Naive B cell (primary cell): ENCODE measurements around the gene RFESD. TPM values are rescaled to one million over a fixed set of nuclear protein-coding genes. Genes with fewer than 3 reads are reported as not detected.
A peak's percentile ranks its signal among the peaks of the same experiment; 100 is the strongest.

Experiments
- ATAC-seq, 2 donors: fragments of 150-1000 bp; cut with Tn5 transposase; 2 replicates each; pipeline ENCODE4 v1.10.0; 2021; ENCODE audit warnings: low read depth in 2 of 2, mild to moderate bottlenecking in 2 of 2, moderate library complexity in 2 of 2
- DNase-seq: peaks from one replicate; pipeline ENCODE4 v3.0.0; 2022
- H3K27ac Mint-ChIP-seq, 6 donors: one replicate each; pipeline ENCODE4 v1.8.0; 2020 to 2022; ENCODE audit warnings: mild to moderate bottlenecking in 6 of 6, mixed read lengths in 6 of 6, moderate library complexity in 5 of 6, inconsistent platforms in 2 of 6
- H3K27me3 Mint-ChIP-seq, 3 donors: one replicate each; pipeline ENCODE4 v1.8.0; 2021 to 2022; ENCODE audit warnings: mixed read lengths in 3 of 3, mild to moderate bottlenecking in 1 of 3
- H3K36me3 Mint-ChIP-seq, 2 donors: one replicate each; pipeline ENCODE4 v1.8.0; 2020 to 2022; ENCODE audit warnings: mixed read lengths in 2 of 2, inconsistent platforms in 1 of 2, mild to moderate bottlenecking in 1 of 2
- H3K4me1 Mint-ChIP-seq, 3 donors: one replicate each; pipeline ENCODE4 v1.8.0; 2020 to 2022; ENCODE audit warnings: mixed read lengths in 3 of 3, inconsistent platforms in 1 of 3, mild to moderate bottlenecking in 1 of 3, moderate library complexity in 1 of 3
- H3K4me3 Mint-ChIP-seq, 8 donors: one replicate each; pipeline ENCODE4 v1.8.0; 2020 to 2022; ENCODE audit warnings: mild to moderate bottlenecking in 8 of 8, mixed read lengths in 8 of 8, moderate library complexity in 8 of 8, inconsistent platforms in 2 of 8
- H3K9me3 Mint-ChIP-seq, 7 donors: one replicate each; pipeline ENCODE4 v1.8.0; 2020 to 2022; ENCODE audit warnings: mixed read lengths in 7 of 7, mild to moderate bottlenecking in 5 of 7, inconsistent platforms in 2 of 7, moderate library complexity in 1 of 7
- polyA plus RNA-seq, 6 donors: library from polyadenylated mRNA; unstranded; fragments of 300-500 nt; fragmentation: Illumina TruSeq; gene quantifications; one replicate each; pipeline ENCODE4 v1.2.3, GENCODE V29; 2021; ENCODE audit warnings: low read depth in 6 of 6

The RFESD gene
- polyA plus RNA-seq, result 1 to 10 TPM in 5 of 6 donors, not detected in 1; 3.9 to 5.9 (median 5.5) TPM

GRCh38 chr5:95646569-95647431 is at the start of gene RFESD:
Gene RFESD (plus strand): TSS chr5:95646777. CDS start chr5:95652272, 5,495 bp downstream.
- DNase-seq (peak; percentile 95), ATAC-seq (peak; percentile 92)
- no peaks in the 10 kb centered on the region for H3K36me3 Mint-ChIP-seq
- H3K27me3 Mint-ChIP-seq, result no peaks in the 10 kb centered on the region
- peak within 1 kb of the TSS; percentile 80 to 94 (median 92) for H3K4me3 Mint-ChIP-seq
- no peaks in the 10 kb centered on the region for H3K9me3 Mint-ChIP-seq
- H3K27ac Mint-ChIP-seq, result peak within 1 kb of the TSS; percentile 83 to 97 (median 94)
- peaks cover 6 to 18% (median 8%) of the 10 kb centered on the region in 3 donors for H3K4me1 Mint-ChIP-seq

GRCh38 chr5:95599252-95599651 is 47.3 kb upstream of the RFESD start:
- H3K4me3 Mint-ChIP-seq, result no peak overlapping the region
- no peaks in the 10 kb centered on the region for H3K9me3 Mint-ChIP-seq
- H3K4me1 Mint-ChIP-seq, result no peaks in the 10 kb centered on the region
- ATAC-seq (no peak), DNase-seq (no peak)
- peaks cover 0 to 7% of the 10 kb centered on the region in 2 donors for H3K36me3 Mint-ChIP-seq
- H3K27ac Mint-ChIP-seq, result peak overlapping the region in 3 of 6 donors; percentile 25 to 69 (median 28)
- no peaks in the 10 kb centered on the region for H3K27me3 Mint-ChIP-seq

- H3K4me3 Mint-ChIP-seq, result no peak overlapping the region
- no peak for ATAC-seq
- no peak for DNase-seq
- no peaks in the 10 kb centered on the region for H3K9me3 Mint-ChIP-seq
- no peak overlapping the region for H3K27ac Mint-ChIP-seq
- peaks cover 0 to 9% of the 10 kb centered on the region in 2 donors for H3K36me3 Mint-ChIP-seq
- H3K27me3 Mint-ChIP-seq, result no peaks in the 10 kb centered on the region
- no peaks in the 10 kb centered on the region for H3K4me1 Mint-ChIP-seq
These were observed 46.0 kb upstream of the RFESD start for GRCh38 chr5:95600557-95600956.

- Mint-ChIP-seq H3K27ac (no peak overlapping the region), H3K9me3 (no peaks in the 10 kb centered on the region), H3K27me3 (no peaks in the 10 kb centered on the region), H3K4me1 (no peaks in the 10 kb centered on the region), H3K4me3 (no peak overlapping the region), H3K36me3 (peaks cover 0 to 9% of the 10 kb centered on the region in 2 donors)
- DNase-seq, result no peak
- no peak for ATAC-seq
These were observed 40.8 kb upstream of the RFESD start for GRCh38 chr5:95605786-95606185.

GRCh38 chr5:95606419-95606818 is 40.2 kb upstream of the RFESD start:
- peaks cover 0 to 4% of the 10 kb centered on the region in 2 donors for H3K36me3 Mint-ChIP-seq
- DNase-seq (no peak), ATAC-seq (no peak)
- no peak overlapping the region for H3K27ac Mint-ChIP-seq
- no peak overlapping the region for H3K4me3 Mint-ChIP-seq
- no peaks in the 10 kb centered on the region for H3K4me1 Mint-ChIP-seq
- no peaks in the 10 kb centered on the region for H3K27me3 Mint-ChIP-seq
- H3K9me3 Mint-ChIP-seq, result no peaks in the 10 kb centered on the region

GRCh38 chr5:95609711-95610110 is 36.9 kb upstream of the RFESD start:
- H3K4me3 Mint-ChIP-seq, result no peak overlapping the region
- H3K27ac Mint-ChIP-seq, result no peak overlapping the region
- H3K27me3 Mint-ChIP-seq, result no peaks in the 10 kb centered on the region
- peaks cover 11 to 14% of the 10 kb centered on the region in 2 donors for H3K36me3 Mint-ChIP-seq
- no peaks in the 10 kb centered on the region for H3K4me1 Mint-ChIP-seq
- DNase-seq (no peak), ATAC-seq (no peak)
- peaks cover 5 to 17% (median 14%) of the 10 kb centered on the region in 7 donors for H3K9me3 Mint-ChIP-seq

GRCh38 chr5:95610546-95610945 is 36.0 kb upstream of the RFESD start:
- DNase-seq, result no peak
- no peak overlapping the region for H3K27ac Mint-ChIP-seq
- H3K4me1 Mint-ChIP-seq, result no peaks in the 10 kb centered on the region

GRCh38 chr5:95611396-95611795 is 35.2 kb upstream of the RFESD start:
- H3K27ac Mint-ChIP-seq, result no peak overlapping the region
- peaks cover 11 to 14% of the 10 kb centered on the region in 2 donors for H3K36me3 Mint-ChIP-seq
- peaks cover 5 to 20% (median 14%) of the 10 kb centered on the region in 7 donors for H3K9me3 Mint-ChIP-seq

More at GRCh38 chr5:95610546-95610945, 36.0 kb upstream of the RFESD start:
- no peak for ATAC-seq
- Mint-ChIP-seq H3K9me3 (peaks cover 5 to 20% (median 14%) of the 10 kb centered on the region in 7 donors), H3K4me3 (no peak overlapping the region), H3K27me3 (no peaks in the 10 kb centered on the region), H3K36me3 (peaks cover 11 to 14% of the 10 kb centered on the region in 2 donors)

GRCh38 chr5:95613514-95613913 is 33.1 kb upstream of the RFESD start:
- H3K27me3 Mint-ChIP-seq, result no peaks in the 10 kb centered on the region
- H3K36me3 Mint-ChIP-seq, result peaks cover 11 to 14% of the 10 kb centered on the region in 2 donors
- H3K4me1 Mint-ChIP-seq, result no peaks in the 10 kb centered on the region
- H3K4me3 Mint-ChIP-seq, result no peak overlapping the region
- DNase-seq, result no peak
- no peak for ATAC-seq
- H3K9me3 Mint-ChIP-seq, result peaks cover 5 to 20% (median 14%) of the 10 kb centered on the region in 7 donors
- H3K27ac Mint-ChIP-seq, result no peak overlapping the region

More at GRCh38 chr5:95611396-95611795, 35.2 kb upstream of the RFESD start:
- DNase-seq (no peak), ATAC-seq (no peak)
- H3K27me3 Mint-ChIP-seq, result no peaks in the 10 kb centered on the region
- H3K4me3 Mint-ChIP-seq, result no peak overlapping the region
- no peaks in the 10 kb centered on the region for H3K4me1 Mint-ChIP-seq

- no peak overlapping the region for H3K27ac Mint-ChIP-seq
- no peaks in the 10 kb centered on the region for H3K27me3 Mint-ChIP-seq
- H3K4me1 Mint-ChIP-seq, result peaks cover 8 to 10% (median 9%) of the 10 kb centered on the region in 3 donors
- H3K4me3 Mint-ChIP-seq, result no peak overlapping the region
- H3K9me3 Mint-ChIP-seq, result peaks cover 5 to 20% (median 14%) of the 10 kb centered on the region in 7 donors
- DNase-seq (no peak), ATAC-seq (no peak)
- H3K36me3 Mint-ChIP-seq, result peaks cover 11 to 14% of the 10 kb centered on the region in 2 donors
These were observed 31.5 kb upstream of the RFESD start for GRCh38 chr5:95615164-95615467.

- Mint-ChIP-seq H3K36me3 (peaks cover 11 to 14% of the 10 kb centered on the region in 2 donors), H3K27me3 (no peaks in the 10 kb centered on the region), H3K27ac (no peak overlapping the region), H3K4me3 (peak overlapping the region in 1 of 8 donors; percentile 91), H3K9me3 (peaks cover 5 to 20% (median 14%) of the 10 kb centered on the region in 7 donors), H3K4me1 (peaks cover 14 to 19% (median 17%) of the 10 kb centered on the region in 3 donors)
- DNase-seq, result no peak
- no peak for ATAC-seq
These were observed 29.5 kb upstream of the RFESD start for GRCh38 chr5:95617057-95617456.

GRCh38 chr5:95619096-95619495 is 27.5 kb upstream of the RFESD start:
- Mint-ChIP-seq H3K27me3 (no peaks in the 10 kb centered on the region), H3K9me3 (peaks cover 0 to 3% (median 0%) of the 10 kb centered on the region in 7 donors), H3K4me3 (peak overlapping the region; percentile 83 to 98 (median 92)), H3K27ac (peak overlapping the region in 1 of 6 donors; percentile 61), H3K36me3 (peaks cover 0 to 2% of the 10 kb centered on the region in 2 donors), H3K4me1 (peaks cover 22 to 26% (median 25%) of the 10 kb centered on the region in 3 donors)
- DNase-seq (no peak), ATAC-seq (no peak)

GRCh38 chr5:95619514-95620029 is 27.0 kb upstream of the RFESD start:
- H3K4me1 Mint-ChIP-seq, result peaks cover 22 to 26% (median 25%) of the 10 kb centered on the region in 3 donors
- H3K9me3 Mint-ChIP-seq, result peaks cover 0 to 3% (median 0%) of the 10 kb centered on the region in 7 donors
- H3K27ac Mint-ChIP-seq, result peak overlapping the region; percentile 1 to 93 (median 58)
- ATAC-seq (no peak), DNase-seq (no peak)
- peak overlapping the region; percentile 83 to 98 (median 92) for H3K4me3 Mint-ChIP-seq
- H3K36me3 Mint-ChIP-seq, result no peaks in the 10 kb centered on the region
- no peaks in the 10 kb centered on the region for H3K27me3 Mint-ChIP-seq
